HCT116 (cell line): ENCODE measurements around the gene IL31. TPM values are rescaled to one million over a fixed set of nuclear protein-coding genes. Genes with fewer than 3 reads are reported as not detected.

Experiments
- ATAC-seq: fragments of 200-7000 bp; cut with Tn5 transposase; 2 replicates; pipeline ENCODE4 v1.9.1; 2020; ENCODE audit warnings: mild to moderate bottlenecking, moderate library complexity
- BruUV-seq: library from RNA; stranded (reverse); fragments of 400-500 nt; replicated peaks from 2 replicates; lab custom pipeline; 2021; lab: Mats Ljungman, UMichigan
- CTCF ChIA-PET: fragments of 300-600 bp; sonication (Branson Sonifier 250); formaldehyde crosslinking; loops from one replicate; lab custom pipeline; 2021; ENCODE audit warnings: antibody characterized with exemption; lab: Charles Lee
- POLR2A ChIA-PET: fragments of 300-600, 350-600 bp; sonication (Branson Sonifier 250); formaldehyde crosslinking; loops from one replicate; lab custom pipeline; 2021; ENCODE audit warnings: antibody characterized with exemption; lab: Charles Lee
- RAD21 ChIA-PET, 2 experiments: fragments of 300-600 bp; sonication (Branson Sonifier 250); formaldehyde crosslinking; loops; one replicate each; lab custom pipeline; 2023; ENCODE audit warnings: low total read pairs in 2 of 2; ENCODE audit not compliant: uncharacterized antibody in 2 of 2, unreplicated experiment in 2 of 2, low non-redundant PET in 1 of 2; lab: Charles Lee
- DNase-seq: peaks from one replicate; pipeline ENCODE4 v3.0.0-alpha.2; 2010; ENCODE audit warnings: low read depth, low spot score
- H2AFZ ChIP-seq: fragments of 200-600 bp; shearing (Covaris generic), sonication (generic); 2 replicates; pipeline ENCODE4 v1.6.1; 2017; ENCODE audit warnings: low read depth, mixed run types, mixed read lengths, antibody characterized with exemption, low read length; ENCODE audit not compliant: poor library complexity, severe bottlenecking
- H3K27ac ChIP-seq: 2 replicates; pipeline ENCODE4 v1.5.1; 2012; ENCODE audit warnings: low read depth, low read length
- H3K27me3 ChIP-seq: fragments of 200-600 bp; sonication (generic); 2 replicates; pipeline ENCODE4 v1.6.1; 2016; ENCODE audit warnings: mixed run types, low read length, mixed read lengths; ENCODE audit not compliant: insufficient read depth
- H3K36me3 ChIP-seq, 2 experiments: fragments of 200-500 bp in 1 of 2; fragments of 200-600 bp in 1 of 2; sonication (Bioruptor generic) in 1 of 2; sonication (generic) in 1 of 2; 2 replicates each; pipeline versions ENCODE4 v1.5.1 to v1.6.1; 2014 to 2016; ENCODE audit warnings: low read length in 2 of 2, inconsistent platforms in 1 of 2, mixed read lengths in 1 of 2, mixed run types in 1 of 2; ENCODE audit not compliant: insufficient read depth in 2 of 2, control insufficient read depth in 1 of 2
- H3K4me1 ChIP-seq, 2 experiments: fragments of 200-600 bp in 1 of 2; sonication (generic) in 1 of 2; 2 replicates each; pipeline versions ENCODE4 v1.5.1 to v1.6.1; 2012 to 2017; ENCODE audit warnings: low read length in 2 of 2, inconsistent platforms in 1 of 2, mild to moderate bottlenecking in 1 of 2, mixed read lengths in 1 of 2, mixed run types in 1 of 2, moderate library complexity in 1 of 2; ENCODE audit not compliant: insufficient read depth in 2 of 2, control insufficient read depth in 1 of 2
- H3K4me2 ChIP-seq: fragments of 200-600 bp; sonication (generic); 2 replicates; pipeline ENCODE4 v1.6.1; 2017; ENCODE audit warnings: mixed run types, low read length, mixed read lengths
- H3K4me3 ChIP-seq, 2 experiments: fragments of 200-600 bp in 1 of 2; sonication (generic) in 1 of 2; replicated peaks in 1 of 2; 2 replicates each; pipeline ENCODE4 v1.5.1; 2011 to 2016; ENCODE audit warnings: low read length in 2 of 2, control low read depth in 1 of 2, low read depth in 1 of 2, mild to moderate bottlenecking in 1 of 2, mixed read lengths in 1 of 2, mixed run types in 1 of 2
- H3K79me2 ChIP-seq: fragments of 200-600 bp; sonication (generic); 2 replicates; pipeline ENCODE4 v1.6.1; 2017; ENCODE audit warnings: mild to moderate bottlenecking, mixed run types, low read length, moderate library complexity, mixed read lengths; ENCODE audit not compliant: insufficient read depth
- H3K9ac ChIP-seq: fragments of 200-600 bp; sonication (generic); 2 replicates; pipeline ENCODE4 v1.6.1; 2016; ENCODE audit warnings: low read length, mixed read lengths
- H3K9me2 ChIP-seq: fragments of 200-600 bp; sonication (generic), shearing (Covaris generic); 2 replicates; pipeline ENCODE4 v1.6.1; 2017; ENCODE audit warnings: mixed run types, mild to moderate bottlenecking, moderate library complexity; ENCODE audit not compliant: insufficient read depth
- H3K9me3 ChIP-seq, 2 experiments: fragments of 200-500 bp in 1 of 2; fragments of 200-600 bp in 1 of 2; sonication (Bioruptor generic) in 1 of 2; sonication (generic) in 1 of 2; 2 replicates each; pipeline ENCODE4 v1.6.1; 2014 to 2017; ENCODE audit warnings: low read length in 2 of 2, mixed read lengths in 2 of 2, inconsistent platforms in 1 of 2, low read depth in 1 of 2, mild to moderate bottlenecking in 1 of 2, mixed run types in 1 of 2, moderate library complexity in 1 of 2; ENCODE audit not compliant: control insufficient read depth in 1 of 2, insufficient read depth in 1 of 2
- H4K20me1 ChIP-seq: fragments of 200-600 bp; sonication (generic), shearing (Covaris generic); 2 replicates; pipeline ENCODE4 v1.6.1; 2017; ENCODE audit warnings: mixed run types, mild to moderate bottlenecking, moderate library complexity; ENCODE audit not compliant: insufficient read depth
- ATF3 ChIP-seq: IDR thresholded peaks from 2 replicates; pipeline ENCODE4 v1.6.1; 2012
- CBX3 ChIP-seq: IDR thresholded peaks from 2 replicates; pipeline ENCODE4 v1.6.1; 2012; ENCODE audit warnings: low read depth
- CEBPB ChIP-seq: IDR thresholded peaks from 2 replicates; pipeline ENCODE4 v1.6.1; 2012; ENCODE audit warnings: low read depth
- CTCF ChIP-seq, 3 experiments: fragments of 200-600 bp in 1 of 3; sonication (generic) in 1 of 3; IDR thresholded peaks in 2 of 3; conservative IDR thresholded peaks in 1 of 3; 2 replicates each; pipeline ENCODE4 v1.5.1; 2012 to 2017; ENCODE audit warnings: low read depth in 2 of 3, low read length in 2 of 3, antibody characterized with exemption in 1 of 3, borderline replicate concordance in 1 of 3, control low read depth in 1 of 3, mild to moderate bottlenecking in 1 of 3, mixed read lengths in 1 of 3, mixed run types in 1 of 3, moderate library complexity in 1 of 3; ENCODE audit not compliant: insufficient read depth in 1 of 3
- EGR1 ChIP-seq: IDR thresholded peaks from 2 replicates; pipeline ENCODE4 v1.6.1; 2012; ENCODE audit warnings: low read depth
- ELF1 ChIP-seq: IDR thresholded peaks from 2 replicates; pipeline ENCODE4 v1.6.1; 2012; ENCODE audit warnings: low read depth, borderline replicate concordance
- FOSL1 ChIP-seq: IDR thresholded peaks from 2 replicates; pipeline ENCODE4 v1.6.1; 2012; ENCODE audit warnings: low read depth
- JUND ChIP-seq: IDR thresholded peaks from 2 replicates; pipeline ENCODE4 v1.6.1; 2012
- POLR2A ChIP-seq: IDR thresholded peaks from 2 replicates; pipeline ENCODE4 v1.7.0; 2011; ENCODE audit warnings: borderline replicate concordance; ENCODE audit not compliant: insufficient read depth, insufficient read length; ENCODE audit errors: extremely low read depth
- RAD21 ChIP-seq: IDR thresholded peaks from 2 replicates; pipeline ENCODE4 v1.6.1; 2012; ENCODE audit warnings: low read depth, mild to moderate bottlenecking
- SRF ChIP-seq: IDR thresholded peaks from 2 replicates; pipeline ENCODE4 v1.6.1; 2012; ENCODE audit warnings: low read depth
- TCF7L2 ChIP-seq: IDR thresholded peaks from 2 replicates; pipeline ENCODE4 v1.7.0; 2011; ENCODE audit warnings: borderline replicate concordance, inconsistent platforms; ENCODE audit not compliant: insufficient read depth, insufficient read length; ENCODE audit errors: extremely low read depth
- ZBTB33 ChIP-seq: IDR thresholded peaks from 2 replicates; pipeline ENCODE4 v1.6.1; 2011; ENCODE audit warnings: mild to moderate bottlenecking, low read length, moderate library complexity; ENCODE audit not compliant: insufficient replicate concordance; ENCODE audit errors: extremely low read depth
- intact Hi-C: fragments of 100-400 bp; cut with micrococcal nuclease; formaldehyde crosslinking; loops from 2 replicates; pipeline ENCODE4 v1.10.0; 2022
- total RNA-seq: library from RNA; stranded (reverse); gene quantifications from one replicate; pipeline ENCODE4 v1.2.1, GENCODE V29; 2021; ENCODE audit not compliant: unreplicated experiment

Gene IL31
- total RNA-seq, 1 experiment from 2014 or later, result not detected

GRCh38 chr12:122206976-122207375 lies 33.0 kb upstream of the IL31 start:
- Histone ChIP-seq H3K36me3 (peaks cover 20 to 24% of the 10 kb centered on the region in 2 experiments), H3K4me2 (no peak overlapping the region), H3K27me3 (no peaks in the 10 kb centered on the region), H3K9me2 (no peaks in the 10 kb centered on the region), H4K20me1 (no peaks in the 10 kb centered on the region), H3K4me3 (no peak overlapping the region), H3K9me3 (no peaks in the 10 kb centered on the region), H3K4me1 (peaks cover 2 to 31% of the 10 kb centered on the region in 2 experiments; a peak in 3 of 4 replicates), H3K27ac (no peak overlapping the region), H3K79me2 (peaks cover 11% of the 10 kb centered on the region), H2AFZ (no peak overlapping the region), H3K9ac (no peak overlapping the region)
- ChIA-PET RAD21 (no interaction called here), CTCF (no interaction called here), POLR2A (no interaction called here)
- ATAC-seq (no peak), DNase-seq (no peak)
- intact Hi-C loops, result no loop called here
- BruUV-seq, result no TSS peak
- TF ChIP-seq SRF (no peak), CBX3 (no peak), JUND (no peak), ATF3 (no peak), EGR1 (no peak), FOSL1 (no peak), ZBTB33 (no peak), RAD21 (no peak), POLR2A (no peak), CTCF (IDR thresholded peaks at IDR 0.05 in 2 of 3, conservative IDR thresholded peaks at IDR 0.05 in 1 of 3; ENCODE audit: borderline replicate concordance in 1 of 3, insufficient read depth in 1 of 3, low read depth in 2 of 3, low read length in 2 of 3) (no peak), CEBPB (no peak), TCF7L2 (no peak), ELF1 (no peak)
